HG03060 (cell line): Measurements from ENCODE around the gene IGSF3.

Experiments
- ATAC-seq: cut with Tn5 transposase; IDR thresholded peaks from one replicate; pipeline ENCODE4 v1.9.1; 2021; ENCODE audit warnings: low read depth, moderate number of reproducible peaks; ENCODE audit not compliant: unreplicated experiment

IGSF3 gene

GRCh38 chr1:116686723-116687352 is 19.3 kb upstream of the IGSF3 start:
- ATAC-seq: no peak

GRCh38 chr1:116686175-116686574 is 18.6 kb upstream of the IGSF3 start:
- ATAC-seq: no peak

GRCh38 chr1:116684575-116684974 is 17.0 kb upstream of the IGSF3 start:
- ATAC-seq: no peak

- no peak for ATAC-seq
Measured at GRCh38 chr1:116682641-116683221, 15.2 kb upstream of the IGSF3 start.

- no peak for ATAC-seq
Measured at GRCh38 chr1:116681343-116681899, 13.9 kb upstream of the IGSF3 start.

- ATAC-seq: no peak
Measured at GRCh38 chr1:116680752-116681151, 13.2 kb upstream of the IGSF3 start.

GRCh38 chr1:116679828-116680628 is 12.5 kb upstream of the IGSF3 start:
- no peak for ATAC-seq

GRCh38 chr1:116679091-116679827 is 11.7 kb upstream of the IGSF3 start:
- ATAC-seq: no peak

- ATAC-seq: no peak
Measured at GRCh38 chr1:116678732-116679090, 11.2 kb upstream of the IGSF3 start.

GRCh38 chr1:116677474-116678062 is 10.0 kb upstream of the IGSF3 start:
- no peak for ATAC-seq

GRCh38 chr1:116676291-116676690 is 8.8 kb upstream of the IGSF3 start:
- no peak for ATAC-seq

GRCh38 chr1:116674751-116675150 is 7.2 kb upstream of the IGSF3 start:
- no peak for ATAC-seq

- ATAC-seq: no peak
Measured at GRCh38 chr1:116674011-116674531, 6.5 kb upstream of the IGSF3 start.

GRCh38 chr1:116671912-116672311 is 4.4 kb upstream of the IGSF3 start:
- no peak for ATAC-seq

- no peak for ATAC-seq
Measured at GRCh38 chr1:116671072-116671760, 3.7 kb upstream of the IGSF3 start.

GRCh38 chr1:116668277-116668676 is 744 bp upstream of the IGSF3 start:
- no peak for ATAC-seq

GRCh38 chr1:116667078-116667574 is 407 bp downstream of the IGSF3 start:
- no peak for ATAC-seq

- ATAC-seq: no peak
Measured at GRCh38 chr1:116666187-116667077, 1.1 kb downstream of the IGSF3 start.

GRCh38 chr1:116664978-116665371 is 2.6 kb downstream of the IGSF3 start:
- ATAC-seq: no peak
